ENCODE measurements around the gene CBX5.

GRCh38 chr12:54213079-54213478 lies 66.8 kb downstream of the CBX5 start:
- TF ChIP-seq CTCF (conservative IDR thresholded peaks at IDR 0.05; ENCODE audit: low read length), result no peak
- TF ChIP-seq EZH2phosphoT487 (IDR thresholded peaks at IDR 0.05; ENCODE audit: borderline replicate concordance, low read depth, low read length), result no peak
